Measurements from ENCODE around the gene WWP2.

DNA sequence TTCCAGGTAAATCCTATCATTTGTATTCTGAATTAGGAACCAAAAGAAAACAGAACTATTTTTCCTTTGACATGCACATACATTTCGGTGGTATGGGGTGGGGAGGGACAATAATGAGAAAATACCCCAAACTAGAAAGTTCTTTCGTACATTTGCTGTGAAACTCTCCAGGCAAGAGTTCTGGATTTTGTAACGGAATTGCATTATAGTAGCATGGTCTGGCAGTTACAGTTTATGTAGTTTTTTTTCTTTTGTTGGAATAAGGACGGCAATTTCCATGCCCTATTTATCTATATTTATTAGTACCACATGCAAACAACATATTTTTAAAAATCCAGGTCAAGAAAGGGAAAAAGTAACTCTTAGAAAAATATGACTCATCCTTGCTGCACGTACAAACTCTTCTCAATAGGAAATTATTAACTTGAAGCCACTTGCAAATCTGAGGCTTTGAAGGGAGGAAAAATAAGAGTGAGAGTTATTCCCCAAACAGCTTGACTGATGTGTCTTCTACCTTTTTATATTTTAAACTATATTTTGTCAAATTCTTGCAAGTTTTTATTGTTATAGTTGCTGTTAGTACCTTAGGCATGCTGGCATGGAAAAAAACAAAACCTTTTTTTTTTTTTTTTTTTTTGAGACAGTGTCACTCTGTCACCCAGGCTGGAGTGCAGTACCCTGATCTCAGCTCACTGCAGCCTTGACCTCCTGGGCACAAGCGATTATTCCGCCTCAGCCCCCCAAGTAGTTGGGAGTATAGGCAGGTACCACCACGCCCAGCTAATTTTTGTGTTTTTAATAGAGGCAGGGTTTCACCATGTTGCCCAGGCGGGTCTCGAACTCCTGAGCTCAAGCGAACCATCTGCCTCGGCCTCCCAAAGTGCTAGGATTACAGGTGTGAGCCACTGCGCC is 69.3 kb downstream of the WWP2 start:
- TF ChIP-seq FOXM1 (IDR thresholded peaks at IDR 0.05; ENCODE audit: borderline replicate concordance) (no peak), CTBP1 (IDR thresholded peaks at IDR 0.05; ENCODE audit: borderline replicate concordance) (no peak), ARNT (IDR thresholded peaks at IDR 0.05) (no peak), L3MBTL2 (conservative IDR thresholded peaks at IDR 0.05) (no peak), FOXK2 (IDR thresholded peaks at IDR 0.05) (no peak), SP1 (IDR thresholded peaks at IDR 0.05) (no peak), ZNF384 (IDR thresholded peaks at IDR 0.05) (no peak), ELF4 (IDR thresholded peaks at IDR 0.05) (no peak)

Data from HEK293T (cell line).